ENCODE data around the gene MICALL2.

Gene MICALL2

DNA sequence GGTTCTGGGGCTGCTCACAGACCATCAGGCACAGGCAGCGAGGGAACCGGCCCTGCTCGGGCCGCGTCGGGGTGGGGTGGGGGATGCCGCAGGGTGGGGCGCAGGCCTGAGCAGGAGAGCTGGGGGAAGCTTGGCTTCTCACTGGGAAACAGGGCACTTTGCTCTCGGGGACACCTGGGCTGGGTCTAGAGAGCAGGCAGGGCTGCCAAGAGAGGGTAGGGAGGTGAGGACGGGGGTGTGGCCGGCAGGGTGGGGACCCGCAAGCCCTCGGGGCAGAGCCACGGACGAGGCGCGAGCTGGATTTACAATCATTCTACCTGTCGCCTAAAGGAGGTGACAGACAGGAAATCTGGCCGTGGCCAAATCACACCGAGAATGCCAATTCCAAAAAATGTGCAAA is 33.9 kb upstream of the MICALL2 start:
- no peak for DNase-seq (ENCODE audit: low read depth in 2 of 2)

DNA sequence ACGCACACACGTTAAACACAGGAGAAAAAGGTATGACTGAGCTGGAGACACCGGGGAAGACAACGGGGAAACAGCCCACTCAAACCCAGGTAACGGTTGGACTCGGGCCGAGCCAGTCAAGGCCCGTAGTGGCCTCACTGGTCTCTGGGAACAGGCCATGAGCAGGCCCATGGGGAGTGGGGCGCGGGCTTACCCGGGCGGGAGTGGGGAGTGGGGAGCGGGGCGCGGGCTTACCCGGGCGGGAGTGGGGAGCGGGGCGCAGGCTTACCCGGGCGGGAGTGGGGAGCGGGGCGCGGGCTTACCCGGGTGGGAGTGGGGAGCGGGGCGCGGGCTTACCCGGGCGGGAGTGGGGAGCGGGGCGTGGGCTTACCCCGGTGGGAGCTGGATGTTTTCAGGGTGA is 33.4 kb upstream of the MICALL2 start:
- no peak for DNase-seq (ENCODE audit: low read depth in 2 of 2)

DNA sequence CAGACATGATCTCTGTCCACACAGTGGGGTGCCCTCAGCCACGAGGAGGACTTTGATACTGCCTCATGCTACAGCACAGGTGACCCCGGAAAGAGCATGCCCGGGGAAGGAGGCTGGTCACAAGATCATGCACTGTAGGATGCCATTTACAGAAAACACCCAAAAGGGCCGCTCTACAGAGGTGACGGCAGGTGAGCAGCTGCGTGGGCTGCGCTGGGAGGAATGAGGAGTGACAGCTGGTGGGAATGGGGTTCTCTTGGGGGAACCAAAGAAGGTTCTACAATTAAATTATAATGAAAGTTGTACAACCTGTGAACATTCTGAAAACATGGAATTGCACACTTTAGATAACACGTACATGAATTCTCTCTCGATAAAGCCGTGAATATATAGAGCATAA is 33.0 kb upstream of the MICALL2 start:
- DNase-seq (ENCODE audit: low read depth in 2 of 2) = no peak

DNA sequence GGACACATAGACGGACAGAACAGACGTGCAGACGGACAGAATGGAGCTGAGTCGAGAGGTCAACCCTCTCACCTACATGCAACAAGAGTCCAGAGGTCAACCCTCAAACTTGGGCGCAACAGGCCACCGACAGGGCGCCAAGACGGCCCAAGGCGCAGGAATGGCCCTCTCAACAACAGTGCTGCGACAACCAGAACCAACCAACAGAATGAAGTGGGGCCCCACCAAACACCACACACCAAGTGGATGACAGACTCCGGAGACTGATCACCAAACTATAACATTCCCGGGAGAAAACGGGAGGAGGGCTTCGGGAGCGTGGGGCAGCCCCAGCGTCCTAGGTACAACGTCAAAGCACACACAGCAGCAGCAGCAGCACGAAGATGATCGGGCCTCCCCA is 31.6 kb upstream of the MICALL2 start:
- DNase-seq (ENCODE audit: low read depth in 2 of 2) = no peak

DNA sequence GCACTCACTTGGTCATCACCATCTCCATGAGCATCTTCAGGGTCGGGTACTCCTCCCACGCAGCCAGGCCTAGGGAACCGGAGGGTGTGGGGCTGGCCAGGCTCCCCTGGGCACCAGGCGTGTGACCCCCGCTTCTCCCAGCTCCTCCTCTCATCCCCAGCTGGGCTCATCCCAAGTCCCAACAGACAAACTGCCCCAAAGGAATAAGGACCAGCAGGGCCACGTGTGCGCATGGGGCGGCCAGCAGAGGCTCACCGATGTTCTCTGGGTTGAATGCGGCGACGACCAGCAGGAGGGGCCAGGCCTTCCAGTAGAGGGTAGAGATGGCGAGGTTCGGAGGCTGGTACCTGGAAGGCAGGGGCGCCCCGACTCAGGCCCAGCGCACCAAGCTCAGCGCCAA is 30.1 kb upstream of the MICALL2 start:
- DNase-seq (ENCODE audit: low read depth in 2 of 2) = no peak

DNA sequence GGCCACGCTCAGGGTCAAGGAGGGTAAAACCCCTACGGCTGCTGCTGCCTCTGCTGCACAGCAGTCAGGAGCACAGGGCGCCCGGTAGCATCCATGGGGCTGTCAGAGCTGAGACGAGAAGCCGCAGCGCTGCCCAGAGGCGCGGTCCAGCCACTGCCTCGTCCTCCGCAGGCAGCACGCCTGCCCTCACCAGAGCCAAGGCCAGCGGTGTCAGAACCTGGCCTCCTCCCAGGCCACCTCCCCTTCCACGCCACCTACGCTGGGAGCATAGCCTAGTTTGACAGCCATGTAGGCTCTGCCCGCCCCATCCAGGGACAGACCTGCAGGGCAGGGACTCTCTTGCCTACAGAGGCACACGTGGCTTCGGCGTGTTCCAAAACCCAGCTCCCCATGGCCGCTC is 28.7 kb upstream of the MICALL2 start:
- no peak for DNase-seq (ENCODE audit: low read depth in 2 of 2)

DNA sequence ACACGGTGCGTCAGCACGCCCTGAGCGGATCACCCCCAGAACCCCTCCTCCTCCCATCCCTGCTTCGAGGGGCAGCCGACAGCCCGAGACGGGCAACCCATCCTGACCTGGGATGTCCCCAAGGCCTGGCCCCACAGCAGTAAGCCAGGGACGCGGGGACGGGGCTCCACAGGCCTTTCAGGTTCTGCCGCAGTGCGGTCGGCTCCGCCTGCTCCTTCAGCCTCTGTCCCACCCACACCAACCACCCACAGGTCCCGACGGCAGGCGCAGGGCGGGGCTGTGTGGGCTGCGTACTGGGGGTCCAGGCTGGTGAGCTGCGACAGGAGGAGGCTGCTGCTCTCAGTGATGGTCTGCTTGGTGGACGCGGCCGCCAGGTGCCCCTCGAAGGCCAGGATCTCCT is 28.2 kb upstream of the MICALL2 start:
- DNase-seq (ENCODE audit: low read depth in 2 of 2) = no peak

DNA sequence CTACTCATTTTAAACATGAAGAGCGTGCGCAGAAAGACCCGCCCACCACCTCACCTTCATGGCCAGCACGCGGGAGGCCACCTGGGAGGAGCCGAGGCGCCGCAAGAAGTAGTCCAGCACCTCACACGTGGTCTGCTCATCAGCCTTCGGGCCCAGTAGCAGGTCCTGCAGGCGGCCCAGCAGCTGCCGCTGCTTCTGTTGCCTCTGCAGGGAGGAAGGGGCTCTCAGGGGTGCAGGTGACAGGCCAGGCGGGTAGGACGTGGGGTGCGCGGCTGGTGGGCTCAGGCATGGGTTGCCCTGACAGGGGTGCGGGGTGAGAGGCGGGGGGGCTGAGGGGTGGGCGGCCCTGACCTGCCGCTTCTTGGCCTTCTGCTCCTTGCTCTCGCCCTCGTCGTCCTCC is 27.3 kb upstream of the MICALL2 start:
- DNase-seq (ENCODE audit: low read depth in 2 of 2) = no peak

DNA sequence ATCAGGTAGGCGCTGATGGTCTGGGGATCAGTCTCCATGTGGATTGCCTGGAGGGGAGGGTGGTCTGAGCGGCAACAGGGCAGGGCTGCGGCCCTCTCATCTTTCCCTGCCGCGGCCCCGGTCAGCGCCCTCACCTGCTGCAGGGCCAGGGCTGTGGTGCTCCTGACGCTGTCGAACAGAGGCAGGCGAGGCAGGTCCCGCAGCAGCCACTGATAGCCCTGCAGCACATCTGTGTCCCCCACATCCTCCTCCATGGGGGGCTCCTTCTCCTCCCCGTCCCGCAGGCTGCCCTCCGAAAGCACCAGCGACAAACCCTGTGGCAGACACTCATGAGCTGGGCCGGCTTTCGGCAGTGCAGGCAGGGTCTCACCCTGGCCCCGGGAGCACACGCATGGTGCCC is 25.9 kb upstream of the MICALL2 start:
- DNase-seq (ENCODE audit: low read depth in 2 of 2) = no peak

DNA sequence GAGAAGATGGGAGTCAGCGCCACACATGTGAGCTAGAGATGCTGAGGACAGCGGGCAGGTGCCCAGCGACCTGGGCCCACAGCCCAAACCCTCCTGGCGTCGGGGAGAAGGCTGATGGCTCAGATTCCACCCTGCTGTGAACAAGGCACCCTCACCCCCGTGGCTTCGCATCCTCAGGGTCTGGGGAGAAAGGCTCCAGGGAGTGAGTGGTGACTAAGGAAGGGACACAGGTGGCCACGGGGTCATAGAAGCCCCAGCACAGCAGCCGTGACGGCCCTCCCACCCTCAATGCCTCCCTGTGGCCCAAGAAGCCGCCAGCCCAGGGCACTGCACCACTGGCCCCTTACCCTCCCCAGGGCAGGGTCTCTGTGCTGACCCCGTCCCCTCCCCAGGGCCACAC is 25.3 kb upstream of the MICALL2 start:
- no peak for DNase-seq (ENCODE audit: low read depth in 2 of 2)

DNA sequence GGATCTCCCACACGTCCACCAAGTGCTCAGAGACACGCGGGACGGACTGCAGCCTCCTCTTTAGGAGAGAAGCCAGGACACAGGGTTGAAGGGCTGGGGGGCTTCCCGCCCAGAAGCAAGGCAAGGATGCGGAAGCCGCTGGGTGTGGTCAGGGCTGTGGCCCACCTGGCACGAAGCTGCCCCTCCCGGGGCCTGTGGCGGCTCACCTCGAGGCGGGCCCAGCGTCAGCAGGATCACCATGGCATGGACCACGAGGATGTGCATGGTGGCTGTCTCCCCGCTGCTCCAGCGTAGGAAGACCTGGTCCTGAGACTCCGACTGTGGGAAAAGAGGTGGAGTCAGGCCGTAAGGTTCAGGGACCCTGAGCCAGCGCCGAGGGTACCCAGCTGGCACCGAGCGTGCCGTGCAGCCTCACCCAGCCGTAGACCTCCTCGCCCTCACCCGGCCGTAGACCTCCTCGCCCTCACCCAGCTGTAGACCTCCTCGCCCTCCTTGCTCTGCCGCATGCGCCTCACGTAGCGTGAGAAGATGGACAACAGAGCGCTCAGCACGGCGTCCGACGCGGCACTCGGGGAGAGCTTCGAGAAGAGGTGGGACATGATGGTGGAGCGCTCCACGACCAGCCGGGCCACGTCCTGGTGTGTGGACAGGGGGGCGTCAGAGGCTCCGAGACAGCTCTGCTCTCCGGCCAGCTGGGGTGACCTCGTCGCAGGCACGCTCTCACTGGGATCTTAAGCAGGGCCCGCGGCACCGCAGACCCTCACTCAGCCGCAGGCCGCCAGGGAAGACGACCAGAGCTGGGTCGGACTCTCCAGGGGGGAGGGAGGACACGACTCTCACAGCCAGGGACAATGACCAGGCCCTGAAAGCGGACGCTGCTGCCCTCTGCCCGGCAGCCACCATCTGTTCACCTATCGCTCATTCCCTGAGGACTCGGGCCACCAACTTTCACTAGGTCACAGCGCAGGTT is 24.6 kb upstream of the MICALL2 start:
- DNase-seq (ENCODE audit: low read depth in 2 of 2) = no peak

DNA sequence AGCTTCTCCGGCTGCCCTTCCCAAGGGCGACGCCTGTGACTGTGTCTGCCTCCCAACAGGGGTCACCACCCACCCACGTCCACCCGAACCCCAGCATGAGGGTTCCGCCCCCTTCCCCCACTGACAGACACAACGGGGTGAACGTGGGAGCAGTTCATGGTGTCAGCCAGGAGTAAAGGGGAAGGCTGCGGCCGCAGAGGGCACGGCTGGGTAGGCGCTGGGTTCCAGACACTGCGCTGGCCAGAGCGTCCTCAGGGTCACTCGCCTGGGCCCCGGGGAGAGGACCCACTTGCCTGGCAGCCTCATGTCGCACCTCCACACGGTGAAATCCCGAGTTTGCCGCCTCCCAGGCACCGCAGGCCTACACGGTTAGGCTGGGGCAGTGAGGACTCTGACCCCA is 23.8 kb upstream of the MICALL2 start:
- no peak for DNase-seq (ENCODE audit: low read depth in 2 of 2)

DNA sequence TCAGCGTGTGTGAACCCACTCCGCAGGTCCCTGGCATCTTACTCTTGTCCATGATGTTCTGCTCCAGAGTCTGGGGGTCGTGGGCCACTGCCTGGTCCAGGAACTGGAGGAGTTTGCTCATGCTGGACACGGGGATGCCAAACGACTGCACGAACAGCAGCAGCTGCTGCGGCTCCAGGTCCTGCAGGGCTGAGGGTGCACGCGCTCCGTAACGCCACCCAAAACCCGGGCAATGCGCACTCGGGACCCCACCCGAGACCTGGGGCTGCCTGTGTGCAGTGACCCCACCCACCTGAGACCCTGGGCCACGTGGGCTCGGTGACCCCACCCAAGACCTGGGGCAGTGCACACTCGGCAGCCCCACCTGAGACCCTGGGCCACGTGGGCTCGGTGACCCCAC is 22.0 kb upstream of the MICALL2 start:
- DNase-seq (ENCODE audit: low read depth in 2 of 2) = no peak

DNA sequence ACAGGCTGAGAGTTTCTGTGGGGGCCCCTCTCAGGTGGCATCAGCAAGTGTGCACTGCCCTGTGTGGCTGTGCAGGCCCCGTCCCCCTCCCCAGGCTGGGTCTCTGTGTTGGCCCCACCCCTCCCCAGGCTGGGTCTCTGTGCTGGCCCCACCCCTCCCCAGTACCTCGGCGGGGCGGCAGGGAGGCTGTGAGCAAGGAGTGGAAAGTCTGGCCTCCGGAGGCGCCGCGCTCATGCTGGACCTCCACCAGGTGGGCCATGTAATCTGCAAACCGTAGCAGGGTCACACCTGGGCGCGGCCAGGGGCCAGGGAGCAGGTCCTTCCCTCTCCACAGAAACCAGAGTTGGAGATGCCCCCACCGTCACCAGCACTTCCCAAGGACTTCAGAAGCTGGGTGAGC is 21.4 kb upstream of the MICALL2 start:
- DNase-seq (ENCODE audit: low read depth in 2 of 2) = no peak

DNA sequence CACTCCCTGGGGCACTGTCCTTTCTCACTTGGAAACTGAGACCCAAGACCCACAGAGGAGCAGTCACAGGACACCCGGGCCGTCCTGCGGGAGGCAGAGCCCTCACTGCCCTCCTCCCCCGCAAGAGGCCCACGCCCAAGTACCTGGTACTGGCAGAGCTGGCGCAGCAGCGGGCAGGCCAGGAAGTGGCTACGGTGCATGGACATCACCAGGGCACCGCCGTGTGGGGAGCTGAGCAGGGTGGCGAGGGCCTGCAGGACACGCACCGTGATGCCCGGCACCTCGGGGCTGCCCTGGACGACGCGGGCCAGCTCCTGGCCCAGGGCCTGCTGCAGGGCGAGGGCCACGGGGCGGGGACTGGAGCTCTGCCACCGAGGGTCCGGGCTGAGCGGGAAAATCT is 20.0 kb upstream of the MICALL2 start:
- DNase-seq (ENCODE audit: low read depth in 2 of 2) = no peak

DNA sequence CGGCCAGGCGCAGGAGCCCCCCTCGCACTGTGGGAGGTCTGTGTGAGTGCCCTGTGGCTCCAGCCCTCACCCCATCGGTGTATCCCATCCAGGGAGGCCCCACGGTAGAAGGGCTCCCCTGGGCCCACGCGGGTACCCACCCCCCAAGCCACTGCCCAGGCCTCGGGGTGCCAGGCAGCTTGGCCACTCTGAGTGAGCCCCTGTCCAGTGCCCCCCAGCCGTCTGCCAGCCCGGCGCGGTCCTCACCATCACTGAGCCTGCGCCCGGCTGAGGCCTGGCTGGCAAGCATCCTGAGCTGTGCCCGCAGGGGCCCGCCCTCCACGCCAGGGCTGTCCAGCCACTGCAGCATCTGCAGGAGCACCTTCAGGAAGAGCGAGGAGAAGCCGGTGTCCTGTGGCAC is 19.2 kb upstream of the MICALL2 start:
- DNase-seq (ENCODE audit: low read depth in 2 of 2) = no peak

DNA sequence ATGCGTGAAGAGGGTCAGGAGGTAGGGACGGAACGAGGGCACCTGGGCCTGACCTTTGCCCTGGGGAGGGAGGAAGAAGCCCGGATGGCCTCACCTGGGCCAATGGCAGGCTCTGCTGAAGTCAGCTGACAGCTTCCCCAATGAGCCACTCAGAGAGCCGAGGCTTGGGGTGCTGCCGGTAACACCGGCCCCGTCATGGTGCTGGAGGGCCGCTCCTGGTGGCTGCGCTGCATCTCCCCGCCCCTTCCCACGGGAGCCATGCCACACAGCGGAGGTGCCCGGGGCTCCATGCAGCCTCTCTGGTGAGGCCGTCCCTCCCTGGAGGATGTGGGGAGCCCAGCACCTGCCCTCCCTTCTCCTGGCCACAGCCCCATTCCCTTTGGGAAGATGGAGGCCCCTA is 17.6 kb upstream of the MICALL2 start:
- no peak for DNase-seq (ENCODE audit: low read depth in 2 of 2)

DNA sequence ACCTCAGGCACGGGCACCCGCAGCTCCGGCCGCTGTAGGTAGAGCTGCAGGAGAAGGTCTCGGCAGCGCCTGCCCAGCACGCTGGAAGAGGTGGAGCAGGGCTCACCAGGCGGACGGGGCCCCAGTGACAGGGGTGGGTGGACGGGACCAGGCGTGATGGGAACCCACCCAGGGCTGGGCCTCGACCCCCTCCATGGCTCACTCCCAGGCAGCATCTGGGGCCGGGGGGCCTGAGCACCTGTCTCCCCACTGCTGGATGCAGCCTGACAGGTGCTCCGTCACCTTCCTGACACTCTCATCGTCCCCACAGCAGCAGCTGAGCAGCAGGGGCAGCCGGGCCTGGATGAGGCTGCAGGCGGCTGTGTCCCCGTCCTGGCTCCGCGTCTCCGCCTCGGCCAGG is 16.7 kb upstream of the MICALL2 start:
- no peak for DNase-seq (ENCODE audit: low read depth in 2 of 2)

DNA sequence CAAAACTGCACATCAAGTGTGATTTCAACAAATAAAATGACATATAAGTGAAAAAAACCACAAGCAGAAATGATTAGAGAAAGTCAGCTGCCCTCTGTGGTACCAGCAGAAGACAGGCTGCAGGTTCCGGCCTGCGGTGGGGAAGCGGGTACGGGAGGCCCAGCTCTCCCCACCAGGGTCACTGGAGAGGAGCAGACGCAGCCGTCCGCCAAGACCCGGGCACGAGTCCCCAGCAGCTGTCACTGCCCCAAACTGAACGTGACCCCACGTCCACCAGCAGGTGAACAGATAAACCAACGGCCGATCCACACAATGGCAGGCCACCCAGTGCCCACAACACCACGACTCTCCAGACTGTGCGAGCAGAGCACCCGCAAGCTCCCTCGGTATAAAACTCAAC is 16.1 kb upstream of the MICALL2 start:
- DNase-seq (ENCODE audit: low read depth in 2 of 2) = no peak

DNA sequence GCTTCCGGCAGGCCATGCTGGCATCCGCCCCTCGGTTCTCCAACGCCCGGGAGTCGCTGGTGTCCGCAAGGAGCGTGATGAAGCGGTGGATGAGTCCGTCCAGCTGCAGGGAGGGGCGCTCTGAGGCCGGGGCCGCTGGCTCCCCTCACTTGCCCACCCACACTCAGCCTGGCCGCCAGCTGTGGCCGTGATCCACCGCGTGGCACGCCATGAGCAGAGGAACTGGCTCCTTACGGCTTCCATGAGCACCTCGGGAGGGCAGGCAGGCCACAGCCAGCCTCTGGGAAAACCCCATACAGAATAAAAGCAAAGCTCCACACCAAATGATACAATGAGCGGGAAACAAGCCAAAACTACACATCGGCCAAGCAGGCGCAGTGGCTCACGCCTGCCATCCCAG is 15.5 kb upstream of the MICALL2 start:
- no peak for DNase-seq (ENCODE audit: low read depth in 2 of 2)

DNA sequence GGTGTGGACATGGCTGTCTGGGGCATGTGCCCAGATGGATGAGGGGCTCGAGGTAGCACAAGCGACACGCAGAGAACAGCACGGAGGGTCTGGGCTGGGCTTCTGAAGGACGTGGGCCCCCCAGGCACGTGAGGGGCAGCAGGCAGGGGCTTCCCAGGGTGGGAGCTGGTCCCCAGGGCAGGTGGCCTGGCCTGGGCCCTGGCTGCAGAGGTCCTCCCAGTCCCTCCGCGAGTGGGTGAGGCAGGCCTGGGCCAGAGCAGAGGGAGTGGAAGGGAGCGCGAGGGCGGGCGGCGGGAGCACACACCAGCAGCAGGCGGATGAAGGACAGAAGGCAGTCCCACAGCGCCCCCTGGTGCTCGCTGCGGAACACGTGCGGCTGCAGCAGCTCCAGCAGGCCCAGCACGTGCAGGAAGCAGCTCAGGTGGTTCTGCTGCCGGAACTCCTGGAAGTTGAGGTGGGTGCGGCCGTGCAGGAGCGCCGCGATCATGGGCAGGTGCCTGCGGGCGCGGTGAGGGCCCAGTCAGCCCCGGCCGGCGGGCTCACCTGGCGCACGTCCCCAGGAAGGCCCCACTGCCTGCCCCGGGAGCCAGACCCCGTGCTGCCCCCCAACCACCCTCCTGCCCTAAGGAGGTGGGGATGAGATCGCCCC is 14.7 kb upstream of the MICALL2 start:
- DNase-seq (ENCODE audit: low read depth in 2 of 2) = peak; percentile 79 to 84

DNA sequence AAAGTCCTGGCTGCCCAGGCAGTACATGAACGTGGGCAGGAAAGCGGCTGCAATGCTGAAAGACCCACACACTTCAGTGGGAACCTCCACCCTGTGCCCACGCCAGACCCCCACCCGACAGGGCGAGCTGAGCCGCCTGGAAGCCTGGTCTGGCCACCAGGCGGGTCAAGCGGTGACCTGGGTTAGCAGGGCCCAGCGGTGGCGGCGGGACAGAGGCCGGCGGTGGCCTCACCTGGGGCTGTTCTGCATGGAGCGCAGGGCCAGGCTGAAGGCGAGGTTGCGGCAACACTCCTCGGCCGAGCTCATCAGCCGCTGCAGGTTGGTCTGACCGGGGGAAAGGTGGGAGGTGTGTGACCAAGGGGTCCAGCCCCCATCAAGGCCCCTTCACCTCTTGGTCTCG is 11.6 kb upstream of the MICALL2 start:
- no peak for DNase-seq (ENCODE audit: low read depth in 2 of 2)

DNA sequence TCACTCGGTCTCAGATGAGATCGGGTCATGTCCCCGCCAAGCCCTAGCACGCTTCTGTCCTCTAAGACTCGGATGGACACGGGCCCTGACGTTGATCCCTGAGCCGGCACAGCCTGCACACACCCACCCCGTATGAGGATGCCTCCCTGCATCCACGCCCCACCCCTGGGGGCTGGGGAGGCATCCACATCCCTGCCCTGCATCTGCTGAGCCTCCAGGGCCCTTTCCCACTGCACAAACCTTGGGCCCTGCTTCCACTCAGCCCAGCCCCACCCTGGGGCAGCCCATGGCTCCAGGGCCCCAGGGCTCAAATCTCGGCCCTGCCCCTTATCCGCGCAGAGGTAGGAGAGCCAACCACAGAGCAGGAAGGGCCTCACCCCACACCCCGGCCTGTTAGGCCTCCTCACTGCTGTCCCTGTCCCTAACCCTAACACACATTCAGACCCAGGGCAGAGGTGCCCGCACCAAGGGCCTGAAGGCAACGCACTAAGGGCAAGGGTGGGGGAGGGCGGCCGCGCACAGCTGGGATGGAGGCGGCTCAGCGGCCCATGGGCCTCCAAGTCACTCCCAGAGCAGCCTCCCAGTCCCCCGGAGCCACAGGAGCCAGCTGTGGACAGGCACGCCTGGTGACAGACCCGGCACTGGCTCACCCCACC is 9.5 kb upstream of the MICALL2 start:
- DNase-seq (ENCODE audit: low read depth in 2 of 2) = no peak
